Suppressor macrophage treated with lipopolysaccharide for 1 hour (primary cell): ENCODE measurements around the gene CAMSAP1.
"Not testable (repeated sequence)": the region's sequence is repeated elsewhere in the genome, so short reads cannot be mapped to it uniquely, and the experiment has no call there.

ENCODE experiments used
- DNase-seq, 3 donors: peaks; one replicate each; pipeline ENCODE4 v3.0.0-alpha.2; 2020 to 2022

Gene CAMSAP1

GRCh38 chr9:135907431-135908092 is at the start of gene CAMSAP1:
TSS of gene CAMSAP1 (minus strand) at chr9:135907546. CDS start at chr9:135907159, 387 bp downstream.
- DNase-seq = peak; percentile 96 to 100 (median 98)

- DNase-seq = no peak
Observed at GRCh38 chr9:135956802-135957174, 49.4 kb upstream of the CAMSAP1 start.

- DNase-seq = no peak
Observed at GRCh38 chr9:135955934-135956801, 48.8 kb upstream of the CAMSAP1 start.

GRCh38 chr9:135952664-135953206 is 45.4 kb upstream of the CAMSAP1 start:
- DNase-seq = no peak

GRCh38 chr9:135951889-135952663 is 44.7 kb upstream of the CAMSAP1 start:
- no peak for DNase-seq

- DNase-seq = not testable (repeated sequence)
Observed at GRCh38 chr9:135951310-135951709, 44.0 kb upstream of the CAMSAP1 start.

GRCh38 chr9:135950841-135951240 is 43.5 kb upstream of the CAMSAP1 start:
- DNase-seq = not testable (repeated sequence)

- no peak for DNase-seq
Observed at GRCh38 chr9:135950135-135950682, 42.9 kb upstream of the CAMSAP1 start.

GRCh38 chr9:135949501-135950134 is 42.3 kb upstream of the CAMSAP1 start:
- no peak for DNase-seq

- DNase-seq = peak in 2 of 3 donors; percentile 27 to 35
Observed at GRCh38 chr9:135948968-135949367, 41.6 kb upstream of the CAMSAP1 start.

- DNase-seq = no peak
Observed at GRCh38 chr9:135948446-135948845, 41.1 kb upstream of the CAMSAP1 start.

- no peak for DNase-seq
Observed at GRCh38 chr9:135947582-135947981, 40.2 kb upstream of the CAMSAP1 start.

GRCh38 chr9:135947105-135947504 is 39.8 kb upstream of the CAMSAP1 start:
- DNase-seq = not testable (repeated sequence)

GRCh38 chr9:135946392-135946994 is 39.1 kb upstream of the CAMSAP1 start:
- DNase-seq = no peak

GRCh38 chr9:135945969-135946368 is 38.6 kb upstream of the CAMSAP1 start:
- DNase-seq = no peak

GRCh38 chr9:135944444-135945252 is 37.3 kb upstream of the CAMSAP1 start:
- no peak for DNase-seq

GRCh38 chr9:135943604-135944003 is 36.3 kb upstream of the CAMSAP1 start:
- DNase-seq = not testable (repeated sequence)

- no peak for DNase-seq
Observed at GRCh38 chr9:135941288-135941995, 34.1 kb upstream of the CAMSAP1 start.

- DNase-seq = no peak
Observed at GRCh38 chr9:135939351-135940265, 32.3 kb upstream of the CAMSAP1 start.
